Uterus (tissue), 4 donors: Measurements from ENCODE around the gene GLCE. TPM values are rescaled to one million over a fixed set of nuclear protein-coding genes. Genes with fewer than 3 reads are reported as not detected.
A peak's percentile ranks its signal among the peaks of the same experiment; 100 is the strongest.

Experiments
- DNase-seq, 2 donors: peaks; one replicate each; pipeline ENCODE4 v3.0.0-alpha.2; 2019 to 2020
- H3K27ac ChIP-seq, 2 donors: fragments of 200-600 bp; sonication (generic); 1 replicate in 1 of 2; 2 replicates in 1 of 2; pipeline ENCODE4 v1.5.1; 2016 to 2018
- H3K27me3 ChIP-seq, 2 donors: fragments of 200-600 bp; sonication (generic); one replicate each; pipeline ENCODE4 v1.5.1; 2018 to 2019; ENCODE audit warnings: control low read depth in 1 of 2
- H3K36me3 ChIP-seq, 2 donors: fragments of 200-600 bp; sonication (generic); one replicate each; pipeline ENCODE4 v1.5.1; 2019; ENCODE audit warnings: control low read depth in 1 of 2
- H3K4me1 ChIP-seq, 2 donors: fragments of 200-600 bp; sonication (generic); one replicate each; pipeline ENCODE4 v1.5.1; 2018 to 2019; ENCODE audit warnings: control low read depth in 1 of 2
- H3K4me3 ChIP-seq, 2 donors: fragments of 200-600 bp; sonication (generic); 1 replicate in 1 of 2; 2 replicates in 1 of 2; pipeline ENCODE4 v1.5.1; 2018 to 2019; ENCODE audit warnings: mild to moderate bottlenecking in 1 of 2
- H3K9me3 ChIP-seq, 2 donors: fragments of 200-600 bp; sonication (generic); one replicate each; pipeline ENCODE4 v1.5.1; 2019; ENCODE audit warnings: control low read depth in 1 of 2
- POLR2A ChIP-seq, 2 donors: fragments of 450-650 bp; IDR thresholded peaks; one replicate each; pipeline ENCODE4 v1.6.1; 2016; ENCODE audit warnings: antibody characterized with exemption in 2 of 2, mild to moderate bottlenecking in 1 of 2, moderate library complexity in 1 of 2
- intact Hi-C: fragments of 100-400 bp; cut with DNase I; formaldehyde crosslinking; loops from one replicate; pipeline ENCODE4 v1.15.1; 2023; ENCODE audit warnings: low total_unique reads
- total RNA-seq, 4 donors: library from RNA; depleted of rRNA in 3 of 4; stranded (reverse); fragments of >200 nt in 3 of 4; gene quantifications; one replicate each; pipeline versions ENCODE4 v1.1.0 to v1.2.4, GENCODE V29; 2014 to 2023
- TF ChIP-seq, protein P1 (sequence below), 4 experiments: fragments of 200-600 bp in 2 of 4; fragments of 450-650 bp in 2 of 4; sonication (generic) in 2 of 4; IDR thresholded peaks; one replicate each; pipeline ENCODE4 v1.5.1; 2016 to 2019; ENCODE audit warnings: antibody characterized with exemption in 4 of 4, mild to moderate bottlenecking in 2 of 4, moderate library complexity in 1 of 4
- donor health status: DM: yes; HTN: yes; CAD: no.

Gene GLCE
- total RNA-seq, 4 donors from 2014 or later: 3.1 to 46.0 (median 14.7) TPM

DNA sequence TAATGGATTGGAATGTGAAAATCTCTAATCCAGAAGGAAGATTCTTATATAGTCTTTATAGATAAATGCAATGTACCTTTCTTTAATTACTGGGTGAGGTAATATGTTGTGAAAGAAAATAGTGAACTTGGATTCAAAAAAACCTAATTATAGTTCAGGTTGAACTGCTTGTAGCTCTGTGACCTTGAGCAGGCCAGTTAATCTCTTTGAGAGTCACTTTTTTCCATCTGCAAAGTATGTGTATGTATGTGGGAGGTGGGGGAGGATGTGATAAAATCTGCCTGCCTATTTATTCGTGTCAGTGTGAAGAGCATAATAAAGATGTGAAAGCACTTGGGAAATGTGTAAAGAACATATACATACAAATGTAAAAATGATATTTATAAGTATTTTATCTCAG, 34.4 kb downstream of the GLCE start:
- Histone ChIP-seq H3K36me3 (no peaks in the 10 kb centered on the region), H3K9me3 (no peaks in the 10 kb centered on the region), H3K4me1 (no peaks in the 10 kb centered on the region), H3K27ac (peak overlapping the region; percentile 44 to 52), H3K4me3 (no peak overlapping the region), H3K27me3 (no peaks in the 10 kb centered on the region)
- no peak for DNase-seq
- intact Hi-C loops: no loop called here
- TF ChIP-seq POLR2A (IDR thresholded peaks at IDR 0.05): no peak
- TF ChIP-seq, protein P1, sequence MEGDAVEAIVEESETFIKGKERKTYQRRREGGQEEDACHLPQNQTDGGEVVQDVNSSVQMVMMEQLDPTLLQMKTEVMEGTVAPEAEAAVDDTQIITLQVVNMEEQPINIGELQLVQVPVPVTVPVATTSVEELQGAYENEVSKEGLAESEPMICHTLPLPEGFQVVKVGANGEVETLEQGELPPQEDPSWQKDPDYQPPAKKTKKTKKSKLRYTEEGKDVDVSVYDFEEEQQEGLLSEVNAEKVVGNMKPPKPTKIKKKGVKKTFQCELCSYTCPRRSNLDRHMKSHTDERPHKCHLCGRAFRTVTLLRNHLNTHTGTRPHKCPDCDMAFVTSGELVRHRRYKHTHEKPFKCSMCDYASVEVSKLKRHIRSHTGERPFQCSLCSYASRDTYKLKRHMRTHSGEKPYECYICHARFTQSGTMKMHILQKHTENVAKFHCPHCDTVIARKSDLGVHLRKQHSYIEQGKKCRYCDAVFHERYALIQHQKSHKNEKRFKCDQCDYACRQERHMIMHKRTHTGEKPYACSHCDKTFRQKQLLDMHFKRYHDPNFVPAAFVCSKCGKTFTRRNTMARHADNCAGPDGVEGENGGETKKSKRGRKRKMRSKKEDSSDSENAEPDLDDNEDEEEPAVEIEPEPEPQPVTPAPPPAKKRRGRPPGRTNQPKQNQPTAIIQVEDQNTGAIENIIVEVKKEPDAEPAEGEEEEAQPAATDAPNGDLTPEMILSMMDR (IDR thresholded peaks at IDR 0.05): no peak

DNA sequence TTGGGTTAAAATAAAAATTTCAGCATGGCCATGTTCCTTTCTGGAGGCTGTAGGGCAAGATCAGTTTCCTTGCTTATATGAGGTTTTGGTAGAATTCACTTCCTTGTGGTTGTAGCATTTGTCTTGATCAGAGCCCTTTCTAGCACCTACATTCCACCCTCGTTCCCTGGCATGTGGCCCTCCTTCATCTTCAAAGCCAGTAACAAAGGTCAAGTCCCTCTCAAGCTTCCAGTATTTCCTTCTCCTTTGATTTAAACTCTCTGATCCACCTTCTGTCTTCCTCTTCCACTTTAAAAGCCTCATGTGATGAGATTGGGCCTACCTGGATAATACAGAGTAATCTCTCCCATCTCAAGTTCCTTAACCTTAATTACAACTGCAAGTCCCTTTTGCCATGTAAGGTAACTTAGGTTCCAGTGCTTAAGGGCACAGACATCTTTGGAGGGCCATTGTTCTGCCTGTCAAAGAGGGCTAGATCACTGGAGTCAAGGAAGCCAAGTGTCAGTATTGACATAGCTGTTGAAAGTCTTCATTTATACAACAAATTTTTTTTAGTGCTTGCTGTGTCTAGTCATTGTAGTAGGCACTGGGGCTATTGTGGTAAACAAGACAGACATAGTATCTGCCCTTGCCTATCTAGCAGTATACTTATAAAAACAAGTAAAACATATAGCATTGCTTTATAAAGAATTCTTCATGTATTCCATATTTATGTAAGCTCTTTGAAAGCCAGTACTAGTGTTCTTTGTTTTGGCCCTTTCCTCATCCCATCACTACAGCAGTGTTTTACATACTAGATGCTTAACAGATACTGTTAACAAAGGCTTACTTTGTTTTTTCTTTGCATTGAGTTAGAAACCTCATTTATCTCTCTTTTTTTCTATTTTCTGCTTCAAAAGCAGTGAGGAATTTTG, 40.7 kb downstream of the GLCE start:
- Histone ChIP-seq H3K4me3 (no peak overlapping the region), H3K36me3 (no peaks in the 10 kb centered on the region), H3K27me3 (no peaks in the 10 kb centered on the region), H3K9me3 (no peaks in the 10 kb centered on the region), H3K4me1 (no peaks in the 10 kb centered on the region), H3K27ac (no peak overlapping the region)
- DNase-seq: no peak
- intact Hi-C loops: no loop called here
- TF ChIP-seq, protein P1 (IDR thresholded peaks at IDR 0.05): no peak
- no peak for TF ChIP-seq POLR2A (IDR thresholded peaks at IDR 0.05)

DNA sequence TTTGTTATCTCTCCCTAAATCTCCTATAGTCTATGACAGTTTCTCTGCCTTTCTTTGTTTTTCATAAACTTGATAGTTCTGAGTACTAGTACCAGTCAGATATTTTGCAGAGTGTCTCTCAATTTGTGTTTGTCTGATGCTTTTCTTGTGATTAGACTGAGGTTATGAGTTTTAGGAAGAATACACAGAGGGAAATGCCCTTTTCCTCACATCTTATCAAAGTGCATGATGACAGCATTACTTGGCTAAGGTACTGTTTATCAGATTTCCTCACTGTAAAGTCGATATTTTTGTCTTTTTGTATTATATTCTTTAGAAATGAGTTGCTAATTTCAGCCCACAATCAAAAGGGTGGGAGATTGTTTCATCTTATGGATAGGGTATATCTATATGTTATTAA, 45.6 kb downstream of the GLCE start:
- H3K4me1 ChIP-seq: no peaks in the 10 kb centered on the region
- no peaks in the 10 kb centered on the region for H3K36me3 ChIP-seq
- TF ChIP-seq, protein P1 (IDR thresholded peaks at IDR 0.05): no peak
- DNase-seq: no peak
- no peak overlapping the region for H3K27ac ChIP-seq
- H3K4me3 ChIP-seq: no peak overlapping the region
- no peaks in the 10 kb centered on the region for H3K27me3 ChIP-seq
- intact Hi-C loops: no loop called here
- no peaks in the 10 kb centered on the region for H3K9me3 ChIP-seq

DNA sequence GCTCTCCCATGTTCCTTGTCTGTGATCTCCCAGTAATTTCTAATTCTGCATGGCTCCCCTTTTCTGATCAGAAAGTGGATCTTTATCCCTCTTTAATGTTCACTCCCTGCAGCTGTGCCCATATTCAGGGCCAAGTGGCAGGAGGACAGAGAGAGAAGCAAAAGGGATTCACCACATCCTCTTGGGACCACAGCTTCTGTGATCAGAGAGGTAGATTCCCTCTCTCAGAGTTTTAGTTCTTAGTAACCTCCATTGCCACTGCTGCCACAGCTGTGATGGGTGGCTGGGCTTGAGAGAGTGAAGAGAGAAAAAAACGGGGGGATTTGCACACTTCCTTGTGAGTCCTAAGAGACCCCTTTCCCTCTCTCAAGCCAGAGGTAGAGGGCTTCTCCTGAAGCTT, 49.2 kb downstream of the GLCE start:
- no peak for TF ChIP-seq POLR2A (IDR thresholded peaks at IDR 0.05)
- TF ChIP-seq, protein P1 (IDR thresholded peaks at IDR 0.05): no peak
- intact Hi-C loops: no loop called here
- Histone ChIP-seq H3K4me3 (no peak overlapping the region), H3K36me3 (no peaks in the 10 kb centered on the region), H3K27ac (no peak overlapping the region), H3K9me3 (no peaks in the 10 kb centered on the region), H3K27me3 (no peaks in the 10 kb centered on the region), H3K4me1 (no peaks in the 10 kb centered on the region)
- DNase-seq: no peak

DNA sequence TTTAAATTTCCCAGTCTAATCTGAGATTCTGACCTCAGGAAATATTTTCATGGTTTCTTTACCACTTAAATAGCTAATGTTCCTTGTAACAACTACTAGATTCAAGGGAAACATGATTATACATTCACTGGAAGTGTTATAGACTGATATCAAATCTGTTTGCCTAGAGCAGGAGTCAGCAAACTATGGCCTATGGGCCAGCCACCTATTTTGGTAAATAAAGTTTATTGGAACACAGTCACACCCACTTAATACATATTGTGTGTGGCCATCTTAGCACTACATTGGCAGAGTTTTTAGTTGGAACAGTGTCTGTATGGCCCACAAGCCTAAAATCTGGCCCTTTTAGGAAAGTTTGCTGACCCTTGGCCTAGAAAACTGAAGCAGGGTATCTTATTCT, 50.1 kb downstream of the GLCE start:
- no peak for TF ChIP-seq POLR2A (IDR thresholded peaks at IDR 0.05)
- TF ChIP-seq, protein P1 (IDR thresholded peaks at IDR 0.05): no peak
- Histone ChIP-seq H3K27ac (no peak overlapping the region), H3K36me3 (no peaks in the 10 kb centered on the region), H3K27me3 (no peaks in the 10 kb centered on the region), H3K4me1 (no peaks in the 10 kb centered on the region), H3K4me3 (no peak overlapping the region), H3K9me3 (no peaks in the 10 kb centered on the region)
- no peak for DNase-seq
- intact Hi-C loops: no loop called here
